NCI-H1092 (cell line): ENCODE measurements around the gene C16orf87.
A peak's percentile ranks its signal among the peaks of the same experiment; 100 is the strongest.
"Not testable (repeated sequence)": the region's sequence is repeated elsewhere in the genome, so short reads cannot be mapped to it uniquely, and the experiment has no call there.

Experiments used
- DNase-seq: peaks from one replicate; lab custom pipeline; 2025; lab: John Stamatoyannopoulos, UW

Gene C16orf87

GRCh38 chr16:46800494-46800893 lies 30.5 kb downstream of the C16orf87 start:
- DNase-seq = no peak

- DNase-seq = no peak
Observed at GRCh38 chr16:46797501-46797900, 33.5 kb downstream of the C16orf87 start.

- DNase-seq = no peak
Observed at GRCh38 chr16:46796764-46797269, 34.2 kb downstream of the C16orf87 start.

- DNase-seq = no peak
Observed at GRCh38 chr16:46793841-46794240, 37.1 kb downstream of the C16orf87 start.

GRCh38 chr16:46790599-46791270 lies 40.2 kb downstream of the C16orf87 start:
- DNase-seq = no peak

- DNase-seq = no peak
Observed at GRCh38 chr16:46789499-46790414, 41.2 kb downstream of the C16orf87 start.

GRCh38 chr16:46788891-46789474 lies 42.0 kb downstream of the C16orf87 start:
- no peak for DNase-seq

- DNase-seq = no peak
Observed at GRCh38 chr16:46787909-46788308, 43.1 kb downstream of the C16orf87 start.

GRCh38 chr16:46785076-46785845 lies 45.7 kb downstream of the C16orf87 start:
- DNase-seq = no peak

- not testable (repeated sequence) for DNase-seq
Observed at GRCh38 chr16:46784569-46784968, 46.4 kb downstream of the C16orf87 start.

- no peak for DNase-seq
Observed at GRCh38 chr16:46783800-46784199, 47.2 kb downstream of the C16orf87 start.

- DNase-seq = no peak
Observed at GRCh38 chr16:46782320-46782719, 48.7 kb downstream of the C16orf87 start.

- no peak for DNase-seq
Observed at GRCh38 chr16:46777804-46778203, 53.2 kb downstream of the C16orf87 start.

GRCh38 chr16:46775214-46775613 lies 55.8 kb downstream of the C16orf87 start:
- DNase-seq = no peak

- no peak for DNase-seq
Observed at GRCh38 chr16:46774743-46775177, 56.2 kb downstream of the C16orf87 start.

GRCh38 chr16:46772463-46772862 lies 58.5 kb downstream of the C16orf87 start:
- DNase-seq = no peak

GRCh38 chr16:46768809-46769208 lies 62.2 kb downstream of the C16orf87 start:
- peak; percentile 82 for DNase-seq

GRCh38 chr16:46765050-46765449 lies 65.9 kb downstream of the C16orf87 start:
- no peak for DNase-seq

GRCh38 chr16:46763147-46763546 lies 67.8 kb downstream of the C16orf87 start:
- DNase-seq = peak; percentile 80

GRCh38 chr16:46762583-46762982 lies 68.4 kb downstream of the C16orf87 start:
- no peak for DNase-seq

- no peak for DNase-seq
Observed at GRCh38 chr16:46759309-46759708, 71.7 kb downstream of the C16orf87 start.
